Stimulated activated naive CD8-positive, alpha-beta T cell treated with anti-CD3 and anti-CD28 coated beads, Interleukin-15, Interleukin-2, amounts not matched to agents 100 ng/mL and 50 ng/mL, for 24 hours (primary cell): ENCODE data around the gene PGAP1.

Experiments used
- H3K27ac Mint-ChIP-seq: one replicate; pipeline ENCODE4 v1.8.0; 2021; ENCODE audit warnings: mild to moderate bottlenecking, mixed read lengths
- H3K27me3 Mint-ChIP-seq: one replicate; pipeline ENCODE4 v1.8.0; 2021; ENCODE audit warnings: mixed read lengths
- H3K36me3 Mint-ChIP-seq: one replicate; pipeline ENCODE4 v1.8.0; 2021; ENCODE audit warnings: low read depth, mixed read lengths
- H3K4me1 Mint-ChIP-seq: one replicate; pipeline ENCODE4 v1.8.0; 2021; ENCODE audit warnings: low read depth, mixed read lengths
- H3K4me3 Mint-ChIP-seq: one replicate; pipeline ENCODE4 v1.8.0; 2021; ENCODE audit warnings: mild to moderate bottlenecking, mixed read lengths
- H3K9me3 Mint-ChIP-seq: one replicate; pipeline ENCODE4 v1.8.0; 2021; ENCODE audit warnings: mixed read lengths

The PGAP1 gene

GRCh38 chr2:196876364-196876763 is 50.1 kb downstream of the PGAP1 start:
- Mint-ChIP-seq H3K27me3 (no peaks in the 10 kb centered on the region), H3K4me3 (no peak overlapping the region), H3K27ac (no peak overlapping the region), H3K36me3 (peaks cover 32% of the 10 kb centered on the region), H3K4me1 (peaks cover 5% of the 10 kb centered on the region), H3K9me3 (no peaks in the 10 kb centered on the region)

GRCh38 chr2:196875414-196875813 is 51.1 kb downstream of the PGAP1 start:
- Mint-ChIP-seq H3K9me3 (no peaks in the 10 kb centered on the region), H3K27ac (no peak overlapping the region), H3K36me3 (peaks cover 30% of the 10 kb centered on the region), H3K4me3 (no peak overlapping the region), H3K4me1 (peaks cover 5% of the 10 kb centered on the region), H3K27me3 (no peaks in the 10 kb centered on the region)

DNA sequence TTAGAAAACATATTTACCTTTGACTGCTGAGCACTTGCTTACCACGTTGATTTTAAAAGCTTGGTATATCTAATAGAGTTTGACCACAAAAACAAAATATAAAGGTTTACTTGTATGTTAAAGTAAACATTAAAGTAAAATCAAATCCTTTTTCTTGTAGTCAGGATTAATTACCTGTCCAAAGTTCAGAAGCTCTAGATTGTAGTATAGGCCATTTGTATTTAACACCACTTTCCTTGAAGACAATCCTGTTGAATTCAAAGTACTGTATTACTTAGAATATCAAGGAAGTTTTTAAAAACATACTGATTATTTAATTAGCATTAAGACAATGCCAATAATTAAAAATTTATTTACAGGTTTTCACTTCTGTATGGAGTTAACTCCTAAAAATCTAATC is 53.0 kb downstream of the PGAP1 start:
- H3K4me3 Mint-ChIP-seq, result no peak overlapping the region
- no peak overlapping the region for H3K27ac Mint-ChIP-seq
- peaks cover 22% of the 10 kb centered on the region for H3K36me3 Mint-ChIP-seq
- H3K9me3 Mint-ChIP-seq, result no peaks in the 10 kb centered on the region
- peaks cover 5% of the 10 kb centered on the region for H3K4me1 Mint-ChIP-seq
- no peaks in the 10 kb centered on the region for H3K27me3 Mint-ChIP-seq

- Mint-ChIP-seq H3K27me3 (no peaks in the 10 kb centered on the region), H3K9me3 (peaks cover 6% of the 10 kb centered on the region), H3K36me3 (peaks cover 28% of the 10 kb centered on the region), H3K27ac (no peak overlapping the region), H3K4me1 (no peaks in the 10 kb centered on the region), H3K4me3 (no peak overlapping the region)
Measured at GRCh38 chr2:196854629-196855028, 71.9 kb downstream of the PGAP1 start.

GRCh38 chr2:196853301-196854087 is 73.0 kb downstream of the PGAP1 start:
- no peaks in the 10 kb centered on the region for H3K4me1 Mint-ChIP-seq
- H3K36me3 Mint-ChIP-seq, result peaks cover 19% of the 10 kb centered on the region
- no peaks in the 10 kb centered on the region for H3K27me3 Mint-ChIP-seq
- peaks cover 3% of the 10 kb centered on the region for H3K9me3 Mint-ChIP-seq
- no peak overlapping the region for H3K4me3 Mint-ChIP-seq
- no peak overlapping the region for H3K27ac Mint-ChIP-seq

GRCh38 chr2:196851088-196851487 is 75.4 kb downstream of the PGAP1 start:
- Mint-ChIP-seq H3K9me3 (no peaks in the 10 kb centered on the region), H3K4me1 (no peaks in the 10 kb centered on the region), H3K36me3 (peaks cover 16% of the 10 kb centered on the region), H3K4me3 (no peak overlapping the region), H3K27me3 (no peaks in the 10 kb centered on the region), H3K27ac (no peak overlapping the region)

DNA sequence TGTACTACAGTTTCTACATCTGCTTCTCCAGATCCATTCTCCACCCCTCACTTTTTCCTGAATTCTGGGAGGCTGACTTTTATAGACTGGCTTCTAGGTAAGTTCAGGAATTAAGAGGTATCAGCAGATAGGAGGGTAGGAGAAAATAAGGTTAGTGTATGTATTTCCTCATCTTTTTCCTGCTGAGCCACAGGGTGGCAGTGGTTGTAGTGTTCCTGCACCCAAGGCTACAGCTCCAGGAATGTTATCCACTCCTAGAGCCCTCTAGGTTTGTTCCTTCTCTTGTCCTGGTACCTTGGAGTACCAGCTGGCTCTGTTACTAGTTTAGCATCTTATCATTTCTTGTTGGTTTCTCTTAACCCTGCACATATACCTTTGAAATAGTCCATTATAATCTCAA is 76.6 kb downstream of the PGAP1 start:
- no peaks in the 10 kb centered on the region for H3K4me1 Mint-ChIP-seq
- H3K27me3 Mint-ChIP-seq, result no peaks in the 10 kb centered on the region
- H3K27ac Mint-ChIP-seq, result no peak overlapping the region
- no peak overlapping the region for H3K4me3 Mint-ChIP-seq
- H3K36me3 Mint-ChIP-seq, result peaks cover 26% of the 10 kb centered on the region
- H3K9me3 Mint-ChIP-seq, result no peaks in the 10 kb centered on the region

DNA sequence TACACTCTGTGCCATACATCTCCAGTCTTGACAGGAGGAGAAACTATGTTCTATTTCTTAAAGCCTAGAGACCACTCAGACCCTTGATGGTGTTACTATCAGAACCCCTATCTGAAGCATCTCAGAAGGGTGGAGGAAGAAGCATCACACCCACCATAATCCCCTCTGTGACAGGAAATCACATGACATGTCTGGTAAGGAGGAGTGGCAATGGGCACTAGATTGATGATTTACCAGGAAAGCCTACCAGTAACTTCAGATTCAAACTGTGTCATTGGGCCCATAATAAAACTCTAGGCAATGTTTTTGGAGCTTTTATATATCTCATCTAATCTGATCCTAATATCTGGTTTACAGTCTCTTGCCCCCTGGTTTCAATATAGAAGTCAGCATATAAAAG is 80.2 kb downstream of the PGAP1 start:
- H3K27ac Mint-ChIP-seq, result no peak overlapping the region
- H3K4me1 Mint-ChIP-seq, result no peaks in the 10 kb centered on the region
- no peaks in the 10 kb centered on the region for H3K27me3 Mint-ChIP-seq
- no peak overlapping the region for H3K4me3 Mint-ChIP-seq
- H3K9me3 Mint-ChIP-seq, result no peaks in the 10 kb centered on the region
- H3K36me3 Mint-ChIP-seq, result peaks cover 45% of the 10 kb centered on the region

GRCh38 chr2:196845371-196845770 is 81.1 kb downstream of the PGAP1 start:
- Mint-ChIP-seq H3K9me3 (no peaks in the 10 kb centered on the region), H3K36me3 (peaks cover 53% of the 10 kb centered on the region), H3K4me1 (no peaks in the 10 kb centered on the region), H3K4me3 (no peak overlapping the region), H3K27me3 (no peaks in the 10 kb centered on the region), H3K27ac (no peak overlapping the region)

- Mint-ChIP-seq H3K27ac (no peak overlapping the region), H3K9me3 (no peaks in the 10 kb centered on the region), H3K36me3 (peaks cover 47% of the 10 kb centered on the region), H3K27me3 (no peaks in the 10 kb centered on the region), H3K4me1 (no peaks in the 10 kb centered on the region), H3K4me3 (no peak overlapping the region)
Measured at GRCh38 chr2:196840171-196840570, 86.3 kb downstream of the PGAP1 start.

GRCh38 chr2:196839574-196839973 is 86.9 kb downstream of the PGAP1 start:
- no peak overlapping the region for H3K27ac Mint-ChIP-seq
- no peaks in the 10 kb centered on the region for H3K9me3 Mint-ChIP-seq
- no peaks in the 10 kb centered on the region for H3K4me1 Mint-ChIP-seq
- no peaks in the 10 kb centered on the region for H3K27me3 Mint-ChIP-seq
- no peak overlapping the region for H3K4me3 Mint-ChIP-seq
- peaks cover 44% of the 10 kb centered on the region for H3K36me3 Mint-ChIP-seq

GRCh38 chr2:196836440-196836839 is 90.1 kb downstream of the PGAP1 start:
- Mint-ChIP-seq H3K27me3 (no peaks in the 10 kb centered on the region), H3K36me3 (peaks cover 27% of the 10 kb centered on the region), H3K4me3 (no peak overlapping the region), H3K9me3 (no peaks in the 10 kb centered on the region), H3K4me1 (no peaks in the 10 kb centered on the region), H3K27ac (no peak overlapping the region)

GRCh38 chr2:196830701-196831100 is 95.8 kb downstream of the PGAP1 start:
- Mint-ChIP-seq H3K27ac (no peak overlapping the region), H3K4me1 (no peaks in the 10 kb centered on the region), H3K36me3 (no peaks in the 10 kb centered on the region), H3K9me3 (no peaks in the 10 kb centered on the region), H3K4me3 (no peak overlapping the region), H3K27me3 (no peaks in the 10 kb centered on the region)

DNA sequence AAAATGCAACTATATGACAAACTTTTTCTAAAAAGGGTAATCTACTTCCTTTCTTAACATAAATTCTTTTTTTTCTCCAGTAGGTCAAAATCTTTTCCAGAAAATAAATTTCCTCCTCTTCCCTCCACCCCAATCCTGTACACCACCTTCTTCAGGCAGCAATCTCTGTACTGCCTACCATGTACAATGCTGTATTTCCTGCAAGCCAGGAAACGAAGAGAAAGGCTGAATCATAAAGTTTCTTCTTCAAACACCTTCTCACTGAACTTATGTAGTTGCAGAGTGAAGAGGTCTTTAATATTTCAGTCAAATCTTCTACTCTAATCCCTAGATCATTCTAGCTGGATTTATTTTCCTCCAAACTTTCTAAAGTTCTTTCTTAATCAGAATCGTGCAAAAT is 99.2 kb downstream of the PGAP1 start:
- H3K9me3 Mint-ChIP-seq, result no peaks in the 10 kb centered on the region
- no peak overlapping the region for H3K27ac Mint-ChIP-seq
- H3K36me3 Mint-ChIP-seq, result no peaks in the 10 kb centered on the region

DNA sequence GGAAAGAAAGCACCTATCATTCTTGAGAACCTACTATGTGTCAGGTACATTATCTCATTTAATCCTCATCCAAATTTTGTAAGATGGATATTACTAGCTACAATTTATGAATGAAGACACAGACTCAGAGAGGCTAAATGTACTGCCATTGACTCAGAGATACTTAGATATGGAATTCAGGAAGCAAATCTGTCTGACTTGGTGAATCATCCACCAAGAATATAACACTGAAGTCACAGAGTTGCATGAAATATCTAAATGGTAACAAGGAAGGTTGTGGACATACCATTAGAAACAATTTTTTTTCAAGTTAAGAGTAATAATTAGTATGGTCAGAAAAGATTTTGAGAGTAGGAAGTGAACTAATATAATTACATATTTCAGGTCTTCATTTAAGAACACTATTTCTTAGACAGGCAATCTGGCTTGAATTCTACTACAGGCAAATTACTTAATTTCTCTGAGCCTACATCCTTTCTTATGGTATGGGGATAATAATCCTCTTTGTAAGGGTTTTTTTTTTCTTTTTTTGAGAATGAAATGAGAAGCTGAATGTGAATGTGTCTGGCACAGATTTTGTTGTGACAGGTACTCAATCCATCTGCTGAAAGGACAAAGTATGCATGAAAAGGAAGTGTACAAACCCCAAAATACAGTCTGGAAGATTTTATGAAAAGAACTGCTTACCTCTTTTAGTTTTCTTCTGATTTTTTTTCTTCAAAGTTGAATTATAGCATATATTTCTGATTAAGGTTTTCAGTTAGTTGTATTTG is 102.6 kb downstream of the PGAP1 start:
- H3K36me3 Mint-ChIP-seq, result no peaks in the 10 kb centered on the region
- H3K27me3 Mint-ChIP-seq, result peaks cover 10% of the 10 kb centered on the region
- H3K4me1 Mint-ChIP-seq, result no peaks in the 10 kb centered on the region
- H3K27ac Mint-ChIP-seq, result no peak overlapping the region
- peaks cover 8% of the 10 kb centered on the region for H3K9me3 Mint-ChIP-seq
- no peak overlapping the region for H3K4me3 Mint-ChIP-seq

More for the DNA sequence above, 99.2 kb downstream of the PGAP1 start:
- Mint-ChIP-seq H3K4me1 (no peaks in the 10 kb centered on the region), H3K4me3 (no peak overlapping the region), H3K27me3 (peaks cover 6% of the 10 kb centered on the region)
